NCI-H146 (cell line): Measurements from ENCODE around the gene MORN1.
"Not testable (repeated sequence)": the region's sequence is repeated elsewhere in the genome, so short reads cannot be mapped to it uniquely, and the experiment has no call there.

Source experiments
- DNase-seq: peaks from one replicate; lab custom pipeline; 2025; lab: John Stamatoyannopoulos, UW

The MORN1 gene

GRCh38 chr1:2339206-2340085, 51.9 kb downstream of the MORN1 start:
- DNase-seq = no peak

DNA sequence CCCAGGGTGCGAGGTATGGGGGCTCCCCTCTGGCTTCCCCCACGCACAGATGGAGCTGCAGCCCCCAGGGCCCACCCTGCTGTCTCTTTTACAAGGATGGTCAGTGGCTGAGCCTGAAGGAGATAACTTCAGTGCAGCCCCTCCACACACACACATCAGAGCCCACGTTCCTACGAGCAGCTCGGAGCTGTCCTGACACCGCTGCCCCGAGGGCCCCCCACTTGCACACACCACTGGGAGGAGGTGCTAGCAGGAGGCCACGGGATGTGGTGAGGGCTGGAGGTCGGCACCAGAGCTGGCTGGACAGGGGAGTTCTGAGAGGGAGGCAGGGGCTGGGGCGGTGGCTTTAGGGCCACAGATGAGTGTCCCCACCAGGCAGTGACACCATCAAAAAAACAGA, 53.9 kb downstream of the MORN1 start:
- DNase-seq = no peak

DNA sequence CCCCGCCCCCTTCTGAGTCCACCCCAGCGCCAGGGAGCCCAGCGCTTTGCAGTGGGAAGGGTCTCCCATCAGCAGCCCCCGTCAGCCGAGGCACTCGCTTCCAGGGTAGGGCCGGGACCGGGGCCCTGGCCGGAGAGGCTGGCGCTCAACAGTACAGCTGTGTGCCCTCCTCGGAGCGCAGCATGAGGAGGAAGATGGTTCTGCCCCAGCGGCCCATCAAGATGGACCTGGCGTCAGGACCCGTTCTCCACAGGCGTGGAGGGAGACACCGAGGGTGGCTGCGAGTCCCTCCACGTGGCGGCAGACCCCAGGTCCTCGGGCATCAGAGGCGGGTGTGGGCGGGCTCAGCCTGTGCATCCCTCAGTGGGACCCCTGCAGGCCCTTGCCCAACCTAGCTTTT, 54.3 kb downstream of the MORN1 start:
- no peak for DNase-seq

- no peak for DNase-seq
Observed at GRCh38 chr1:2336499-2336898, 54.9 kb downstream of the MORN1 start.

DNA sequence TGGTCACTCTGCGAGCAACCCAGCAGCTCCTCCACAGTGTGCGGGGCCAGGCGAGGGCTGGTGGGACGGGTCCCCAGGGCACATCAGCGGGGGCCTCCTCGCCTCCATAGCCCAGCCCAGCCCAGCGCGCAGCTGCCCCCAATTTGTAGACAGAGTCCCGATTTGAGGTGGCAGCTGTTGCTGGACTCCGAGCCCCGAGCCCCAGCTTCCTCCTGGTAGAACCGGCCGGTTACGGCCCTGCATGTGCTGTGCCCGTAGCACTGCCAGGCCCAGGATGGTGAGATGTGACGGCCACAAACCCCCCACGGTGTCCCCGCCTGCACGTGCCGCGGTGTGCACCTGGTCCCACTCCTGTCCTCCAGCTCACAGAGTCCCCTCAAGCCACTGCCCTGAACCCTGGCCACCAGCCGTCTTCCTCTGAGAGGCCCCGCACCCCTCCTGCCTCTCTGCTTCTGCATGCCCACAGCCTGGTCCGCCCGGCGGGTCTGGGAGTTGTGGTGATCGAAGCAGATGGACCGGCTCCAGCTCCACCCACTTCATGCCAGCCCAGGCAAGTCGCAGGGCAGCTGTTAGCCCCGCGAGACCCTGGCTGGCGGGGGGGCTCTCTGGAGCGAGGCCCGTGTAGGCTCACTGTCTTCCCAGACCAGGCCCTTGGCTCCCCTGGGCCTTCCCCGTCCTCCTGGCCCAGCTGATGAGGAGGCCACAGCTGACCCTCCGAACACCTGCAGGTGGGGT, 55.5 kb downstream of the MORN1 start:
- DNase-seq = no peak

DNA sequence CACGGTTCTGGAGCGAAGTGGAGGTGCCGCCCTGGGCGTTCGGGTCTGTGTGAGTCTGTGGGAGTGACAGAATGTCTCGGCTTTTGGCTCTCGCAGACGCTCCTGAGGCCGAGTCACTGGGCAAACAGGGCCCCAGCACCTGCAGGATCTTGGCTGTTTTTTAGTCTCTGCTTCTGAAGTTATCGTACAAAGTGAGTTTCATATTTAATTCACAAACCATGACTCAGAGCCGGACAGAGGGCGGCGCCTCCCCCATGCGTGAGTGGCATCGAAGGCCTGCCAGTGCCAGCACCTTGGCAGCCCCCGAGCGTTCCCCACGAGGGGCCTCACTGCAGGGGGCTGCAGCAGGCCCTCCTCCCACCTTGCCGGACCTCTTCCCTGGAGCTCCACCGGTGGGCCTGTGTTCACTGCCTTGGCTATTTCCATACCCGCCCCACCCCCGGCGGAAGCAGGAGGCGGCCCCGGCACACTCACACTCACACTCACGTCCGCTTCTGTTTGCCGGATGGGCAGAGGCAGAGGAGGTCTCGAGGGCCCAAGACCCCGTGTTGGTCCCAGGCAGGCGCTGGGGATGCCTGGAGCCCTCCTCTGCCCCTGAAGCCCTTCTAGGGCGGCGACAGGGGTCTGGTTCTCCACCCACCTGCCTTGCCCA, 56.3 kb downstream of the MORN1 start:
- no peak for DNase-seq

GRCh38 chr1:2334366-2334765, 57.0 kb downstream of the MORN1 start:
- no peak for DNase-seq

- DNase-seq = not testable (repeated sequence)
Observed at GRCh38 chr1:2331580-2331979, 59.8 kb downstream of the MORN1 start.

GRCh38 chr1:2331200-2331544, 60.2 kb downstream of the MORN1 start:
- no peak for DNase-seq

- no peak for DNase-seq
Observed at GRCh38 chr1:2330519-2331199, 60.7 kb downstream of the MORN1 start.

DNA sequence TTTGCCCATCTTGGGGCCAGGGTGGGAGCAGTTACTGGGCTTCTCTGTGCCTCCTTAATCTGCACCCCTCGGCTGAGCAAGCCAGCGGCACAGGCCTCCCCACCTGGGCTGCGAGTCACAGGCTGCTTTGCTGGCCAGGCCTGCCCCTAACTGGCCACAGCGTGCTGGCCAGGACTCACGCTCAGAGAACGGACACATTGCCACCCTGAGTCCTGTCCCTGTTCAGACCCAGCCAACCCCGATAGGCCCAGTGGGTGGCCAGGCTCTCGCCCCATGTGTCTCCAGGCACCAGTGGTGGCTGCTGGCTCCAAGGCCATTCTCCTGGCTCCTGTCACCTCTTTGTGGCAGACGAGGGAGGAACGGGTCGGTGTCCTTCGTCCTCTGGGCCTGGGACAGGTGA, 61.3 kb downstream of the MORN1 start:
- no peak for DNase-seq

DNA sequence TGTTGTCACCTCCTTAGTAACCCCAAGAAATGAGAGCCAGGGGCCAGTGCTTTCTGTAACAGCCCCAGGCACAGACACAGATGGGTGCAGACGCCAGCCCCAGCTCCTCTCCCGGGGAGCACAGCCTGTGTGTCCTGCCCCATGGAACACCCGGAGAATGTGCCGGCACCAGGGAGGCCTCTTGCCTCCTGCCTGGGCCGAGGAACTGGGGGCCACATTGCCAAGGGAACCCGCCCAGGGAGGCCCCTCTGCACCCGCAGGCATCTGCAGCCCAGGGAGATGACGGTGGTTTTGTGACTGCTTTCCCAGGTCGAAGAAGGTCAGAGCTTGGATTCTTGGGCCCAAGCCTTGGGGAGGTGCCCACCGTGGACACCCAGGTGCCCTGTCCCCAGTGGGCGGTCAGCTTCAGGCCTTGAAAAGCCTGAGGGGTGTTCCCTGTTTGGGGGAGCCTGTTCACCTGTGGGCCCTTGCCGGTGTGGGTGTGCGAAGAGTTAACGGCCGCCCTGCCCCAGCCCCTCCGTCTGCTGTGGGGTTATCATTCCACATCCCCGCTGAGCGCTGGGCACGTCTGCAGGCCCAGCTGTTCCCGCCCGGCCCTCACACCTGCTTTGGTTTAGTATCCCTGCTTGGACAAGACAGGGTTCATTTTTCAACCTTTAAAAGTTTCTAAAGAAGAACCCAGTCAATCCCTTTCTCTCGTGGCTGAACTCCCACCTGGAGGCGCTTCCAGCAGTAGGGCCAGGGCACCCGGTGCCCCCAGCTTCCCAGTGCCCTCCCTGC, 62.5 kb downstream of the MORN1 start:
- DNase-seq = no peak

DNA sequence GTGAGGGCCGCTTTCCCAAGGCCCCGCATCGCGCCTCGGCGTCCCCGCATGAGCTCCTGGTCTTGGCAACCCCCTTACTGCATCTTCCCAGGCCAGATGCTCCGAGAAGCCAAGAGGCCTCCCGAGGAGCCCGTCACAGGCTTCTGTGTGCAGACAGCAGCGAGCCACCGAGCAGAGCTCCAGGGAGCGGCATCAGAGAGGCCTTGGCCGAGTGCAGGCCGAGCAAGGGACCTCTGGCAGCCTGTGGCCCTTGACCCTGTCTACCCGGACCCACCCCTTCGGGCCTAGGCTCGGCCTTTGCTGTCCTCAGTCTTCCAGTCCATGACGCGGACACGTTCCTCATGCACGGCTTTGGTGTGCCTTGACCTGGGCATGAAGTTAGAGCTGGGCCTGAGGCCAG, 63.5 kb downstream of the MORN1 start:
- DNase-seq = no peak

- not testable (repeated sequence) for DNase-seq
Observed at GRCh38 chr1:2327162-2327561, 64.2 kb downstream of the MORN1 start.

DNA sequence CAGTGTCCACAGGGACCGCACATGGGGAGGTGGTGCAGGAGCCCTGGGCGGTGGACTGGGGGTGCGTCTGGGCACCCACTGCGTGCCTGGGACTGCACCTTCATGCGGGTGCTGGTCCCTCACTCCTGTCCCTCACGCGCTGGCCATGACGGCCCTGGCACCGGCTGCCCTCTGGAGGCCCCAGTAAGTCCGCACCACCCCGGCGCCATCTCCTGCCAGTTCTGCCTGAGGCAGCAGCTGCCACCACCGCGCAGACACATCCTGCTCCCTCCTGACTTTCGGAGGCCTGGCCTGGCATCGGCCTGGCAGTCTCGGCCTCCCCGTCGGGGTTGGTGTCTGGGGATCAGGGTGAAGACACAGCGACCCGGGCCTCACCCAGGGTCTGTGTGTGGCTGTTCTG, 64.8 kb downstream of the MORN1 start:
- DNase-seq = no peak

GRCh38 chr1:2324553-2325366, 66.6 kb downstream of the MORN1 start:
- no peak for DNase-seq

- no peak for DNase-seq
Observed at GRCh38 chr1:2323451-2323974, 67.8 kb downstream of the MORN1 start.

DNA sequence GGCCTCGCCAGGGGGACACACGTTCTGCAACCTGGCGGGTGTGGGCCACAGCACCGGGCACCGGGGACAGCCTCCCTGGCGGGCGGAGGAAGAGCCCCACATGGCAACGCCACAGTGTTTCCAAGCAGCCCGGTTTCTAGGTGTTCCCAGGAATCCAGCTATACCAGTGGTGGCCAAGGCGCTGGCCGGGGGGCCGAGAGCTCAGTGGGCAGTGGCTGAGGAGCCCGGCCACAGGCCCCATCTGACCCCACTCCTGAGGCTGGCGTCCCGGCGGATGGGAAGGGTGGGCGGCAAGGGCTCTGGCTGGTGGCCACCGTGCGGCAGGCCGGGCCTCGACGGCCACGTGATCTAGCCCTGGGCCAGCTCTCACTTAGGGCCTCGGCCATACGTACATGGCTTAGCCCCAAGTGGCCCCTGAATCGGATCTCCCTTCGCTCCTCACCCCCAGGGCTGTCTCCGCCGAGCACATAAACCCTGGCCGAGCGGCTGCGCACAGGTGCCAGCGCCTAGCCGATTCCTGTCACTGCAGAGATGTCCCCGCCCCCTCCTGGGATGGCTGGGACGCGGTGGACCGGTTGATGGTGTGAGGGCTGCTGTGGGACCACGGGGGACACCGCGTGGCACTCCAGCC, 68.7 kb downstream of the MORN1 start:
- DNase-seq = no peak

DNA sequence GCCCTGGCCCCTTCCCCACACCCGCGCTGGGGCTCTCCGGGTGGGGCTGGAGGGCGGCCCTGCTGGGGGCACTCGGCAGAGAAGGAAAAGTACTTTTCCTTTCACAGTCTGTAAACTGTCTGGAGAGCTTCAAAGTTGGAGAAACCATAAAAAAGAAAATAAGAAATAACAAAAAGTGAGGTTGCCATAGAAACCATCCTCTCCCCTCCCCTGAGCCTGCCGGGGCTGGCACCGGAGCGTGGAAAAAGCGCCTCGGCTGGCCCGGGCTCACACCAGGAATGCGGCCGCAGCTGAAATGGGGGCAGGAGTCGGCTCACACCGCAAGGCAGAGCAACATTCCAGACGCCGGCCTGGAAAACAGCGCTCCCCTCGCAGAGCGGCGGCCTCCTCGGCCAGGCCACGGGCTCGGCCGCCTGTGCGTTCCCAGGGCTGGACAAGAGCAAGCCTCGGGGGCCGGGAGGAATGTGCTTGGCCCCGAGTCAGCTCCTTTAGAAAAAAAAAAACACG, 69.2 kb downstream of the MORN1 start:
- DNase-seq = no peak
